K562 (cell line): ENCODE measurements around the gene HMOX2. TPM values are rescaled to one million over a fixed set of nuclear protein-coding genes. Genes with fewer than 3 reads are reported as not detected.

ENCODE experiments used
- ARID3B ChIP-seq: fragments of 250-450 bp; sonication (Bioruptor Pico); IDR thresholded peaks from 2 replicates; pipeline ENCODE4 v1.4.0; 2020; ENCODE audit warnings: borderline replicate concordance
- BMI1 ChIP-seq: fragments of 150-350 bp; IDR thresholded peaks from 2 replicates; pipeline ENCODE4 v1.6.1; 2014; ENCODE audit warnings: low read length
- ELF4 ChIP-seq: fragments of 450-650 bp; formaldehyde crosslinking; IDR thresholded peaks from 2 replicates; pipeline ENCODE4 v1.4.0; 2022; ENCODE audit warnings: missing genetic modification characterization
- ZNF436 ChIP-seq: fragments of 250-450, 450-650 bp; sonication (Bioruptor Pico); formaldehyde crosslinking; IDR thresholded peaks from 2 replicates; pipeline ENCODE4 v1.7.0; 2020; ENCODE audit warnings: mild to moderate bottlenecking
- ZNF512 ChIP-seq: IDR thresholded peaks from 2 replicates; pipeline ENCODE4 v1.6.1; 2016; ENCODE audit warnings: missing genetic modification characterization, missing compliant biosample characterization
- polyA plus RNA-seq, 8 experiments: library from polyadenylated mRNA; depleted of rRNA in 4 of 8; stranded (reverse) in 5 of 8; unstranded in 3 of 8; fragments of >200 nt; fragmentation: Nextera tagmentation in 2 of 8; fragmentation: Illumina TruSeq in 1 of 8; extraction: Ambion mirVana in 2 of 8; extraction: Trizol in 1 of 8; gene quantifications; 2 replicates each; pipeline versions ENCODE4 v1.2.1 to v1.2.3, GENCODE V29; 2011 to 2014; ENCODE audit warnings: inconsistent platforms in 1 of 8, missing spikeins in 1 of 8
- total RNA-seq, 7 experiments: library from RNA; depleted of rRNA in 6 of 7; stranded (reverse); fragments of >200 nt in 6 of 7; fragmentation: Illumina TruSeq in 2 of 7; extraction: Trizol in 2 of 7; gene quantifications; 2 replicates each; pipeline versions ENCODE4 v1.2.1 to v1.2.3, GENCODE V29; 2011 to 2021; ENCODE audit warnings: low replicate concordance in 1 of 7
- TF ChIP-seq, protein P1 (sequence below): fragments of 450-650 bp; IDR thresholded peaks from 2 replicates; pipeline ENCODE4 v1.6.1; 2016; ENCODE audit warnings: low read depth

HMOX2 gene
- total and polyA plus RNA-seq, 9 of the 15 experiments (the other 6 are each of a cell fraction or from before 2014, with no cell fraction given): 26.8 to 87.4 (median 57.4) TPM

DNA sequence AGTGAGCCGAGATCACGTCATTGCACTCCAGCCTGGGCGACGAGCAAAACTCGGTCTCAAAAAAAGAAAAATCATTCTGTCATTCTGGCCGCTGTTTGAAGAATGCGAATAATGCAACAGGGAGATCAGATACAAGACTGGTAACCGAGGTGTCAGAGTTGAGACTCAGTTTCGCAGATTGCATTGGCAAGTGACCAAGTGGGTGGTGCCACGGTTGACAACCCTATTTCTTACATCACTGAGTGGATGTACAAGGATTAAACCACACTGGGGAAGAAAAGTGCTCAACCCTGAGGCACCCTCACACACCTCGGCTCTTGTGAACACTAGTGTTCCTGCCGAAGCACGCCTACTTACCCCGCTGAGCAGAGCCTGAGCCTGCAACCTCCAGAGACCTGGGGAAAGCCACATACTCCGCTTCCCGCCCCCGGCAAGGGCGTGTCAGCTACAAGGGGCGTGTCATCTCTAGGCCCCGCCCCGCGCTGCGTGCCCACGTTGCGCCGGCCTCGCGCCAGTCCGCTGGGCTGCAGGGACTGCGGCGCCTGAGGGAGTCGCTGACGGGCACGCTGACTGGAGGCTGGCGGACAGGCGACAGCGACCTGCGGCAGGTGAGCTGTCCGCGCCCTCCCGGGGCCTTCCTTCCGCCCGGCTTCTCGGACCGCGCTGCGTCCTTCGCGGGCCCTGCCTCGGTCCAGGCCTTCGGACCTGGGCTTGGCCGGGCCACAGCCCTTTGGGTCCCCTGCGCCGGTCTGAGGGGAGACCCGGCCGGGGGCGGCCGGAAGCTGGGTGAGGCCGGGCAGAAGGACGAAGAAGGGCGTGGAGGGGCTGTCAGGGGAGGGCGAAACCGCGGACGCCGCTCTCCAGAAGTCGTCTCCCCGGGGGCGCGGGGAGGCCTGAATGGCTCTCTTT lies at the start of gene HMOX2 (continued):
- no peak for TF ChIP-seq ARID3B
- no peak for TF ChIP-seq ZNF512 (tag)
- no peak for TF ChIP-seq ELF4
- TF ChIP-seq, protein P1, sequence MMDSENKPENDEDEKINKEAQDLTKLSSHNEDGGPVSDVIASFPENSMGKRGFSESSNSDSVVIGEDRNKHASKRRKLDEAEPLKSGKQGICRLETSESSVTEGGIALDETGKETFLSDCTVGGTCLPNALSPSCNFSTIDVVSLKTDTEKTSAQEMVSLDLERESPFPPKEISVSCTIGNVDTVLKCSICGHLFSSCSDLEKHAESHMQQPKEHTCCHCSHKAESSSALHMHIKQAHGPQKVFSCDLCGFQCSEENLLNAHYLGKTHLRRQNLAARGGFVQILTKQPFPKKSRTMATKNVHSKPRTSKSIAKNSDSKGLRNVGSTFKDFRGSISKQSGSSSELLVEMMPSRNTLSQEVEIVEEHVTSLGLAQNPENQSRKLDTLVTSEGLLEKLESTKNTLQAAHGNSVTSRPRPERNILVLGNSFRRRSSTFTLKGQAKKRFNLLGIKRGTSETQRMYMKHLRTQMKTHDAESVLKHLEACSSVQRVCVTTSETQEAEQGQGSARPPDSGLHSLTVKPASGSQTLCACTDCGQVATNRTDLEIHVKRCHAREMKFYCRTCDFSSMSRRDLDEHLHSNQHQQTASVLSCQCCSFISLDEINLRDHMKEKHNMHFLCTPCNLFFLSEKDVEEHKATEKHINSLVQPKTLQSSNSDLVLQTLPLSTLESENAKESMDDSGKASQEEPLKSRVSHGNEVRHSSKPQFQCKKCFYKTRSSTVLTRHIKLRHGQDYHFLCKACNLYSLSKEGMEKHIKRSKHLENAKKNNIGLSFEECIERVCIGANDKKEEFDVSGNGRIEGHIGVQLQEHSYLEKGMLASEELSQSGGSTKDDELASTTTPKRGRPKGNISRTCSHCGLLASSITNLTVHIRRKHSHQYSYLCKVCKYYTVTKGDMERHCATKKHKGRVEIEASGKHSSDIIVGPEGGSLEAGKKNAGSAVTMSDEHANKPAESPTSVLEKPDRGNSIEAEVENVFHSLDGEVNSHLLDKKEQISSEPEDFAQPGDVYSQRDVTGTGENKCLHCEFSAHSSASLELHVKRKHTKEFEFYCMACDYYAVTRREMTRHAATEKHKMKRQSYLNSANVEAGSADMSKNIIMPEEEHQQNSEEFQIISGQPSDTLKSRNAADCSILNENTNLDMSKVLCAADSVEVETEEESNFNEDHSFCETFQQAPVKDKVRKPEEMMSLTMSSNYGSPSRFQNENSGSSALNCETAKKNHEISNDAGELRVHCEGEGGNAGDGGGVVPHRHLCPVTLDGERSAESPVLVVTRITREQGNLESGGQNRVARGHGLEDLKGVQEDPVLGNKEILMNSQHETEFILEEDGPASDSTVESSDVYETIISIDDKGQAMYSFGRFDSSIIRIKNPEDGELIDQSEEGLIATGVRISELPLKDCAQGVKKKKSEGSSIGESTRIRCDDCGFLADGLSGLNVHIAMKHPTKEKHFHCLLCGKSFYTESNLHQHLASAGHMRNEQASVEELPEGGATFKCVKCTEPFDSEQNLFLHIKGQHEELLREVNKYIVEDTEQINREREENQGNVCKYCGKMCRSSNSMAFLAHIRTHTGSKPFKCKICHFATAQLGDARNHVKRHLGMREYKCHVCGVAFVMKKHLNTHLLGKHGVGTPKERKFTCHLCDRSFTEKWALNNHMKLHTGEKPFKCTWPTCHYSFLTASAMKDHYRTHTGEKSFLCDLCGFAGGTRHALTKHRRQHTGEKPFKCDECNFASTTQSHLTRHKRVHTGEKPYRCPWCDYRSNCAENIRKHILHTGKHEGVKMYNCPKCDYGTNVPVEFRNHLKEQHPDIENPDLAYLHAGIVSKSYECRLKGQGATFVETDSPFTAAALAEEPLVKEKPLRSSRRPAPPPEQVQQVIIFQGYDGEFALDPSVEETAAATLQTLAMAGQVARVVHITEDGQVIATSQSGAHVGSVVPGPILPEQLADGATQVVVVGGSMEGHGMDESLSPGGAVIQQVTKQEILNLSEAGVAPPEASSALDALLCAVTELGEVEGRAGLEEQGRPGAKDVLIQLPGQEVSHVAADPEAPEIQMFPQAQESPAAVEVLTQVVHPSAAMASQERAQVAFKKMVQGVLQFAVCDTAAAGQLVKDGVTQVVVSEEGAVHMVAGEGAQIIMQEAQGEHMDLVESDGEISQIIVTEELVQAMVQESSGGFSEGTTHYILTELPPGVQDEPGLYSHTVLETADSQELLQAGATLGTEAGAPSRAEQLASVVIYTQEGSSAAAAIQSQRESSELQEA: no peak
- no peak for TF ChIP-seq BMI1
- TF ChIP-seq ZNF436 (CRISPR knock-in tag): no peak
